B cell (primary cell): ENCODE measurements around the gene OR10K2.
"Not testable (repeated sequence)": the region's sequence is repeated elsewhere in the genome, so short reads cannot be mapped to it uniquely, and the experiment has no call there.

Experiments used
- EZH2 ChIP-seq: IDR thresholded peaks from 2 replicates; pipeline ENCODE4 v1.6.1; 2012; ENCODE audit warnings: borderline replicate concordance, low read depth, mild to moderate bottlenecking, moderate library complexity, low read length; ENCODE audit not compliant: insufficient read depth, poor library complexity, severe bottlenecking
- TF ChIP-seq, protein P1 (sequence below): fragments of 200-600 bp; IDR thresholded peaks from one replicate; pipeline ENCODE4 v1.8.0; 2022; ENCODE audit warnings: antibody characterized with exemption, mild to moderate bottlenecking

GRCh38 chr1:158430163-158430562 is 4.1 kb upstream of the OR10K2 start:
- TF ChIP-seq, protein P1, sequence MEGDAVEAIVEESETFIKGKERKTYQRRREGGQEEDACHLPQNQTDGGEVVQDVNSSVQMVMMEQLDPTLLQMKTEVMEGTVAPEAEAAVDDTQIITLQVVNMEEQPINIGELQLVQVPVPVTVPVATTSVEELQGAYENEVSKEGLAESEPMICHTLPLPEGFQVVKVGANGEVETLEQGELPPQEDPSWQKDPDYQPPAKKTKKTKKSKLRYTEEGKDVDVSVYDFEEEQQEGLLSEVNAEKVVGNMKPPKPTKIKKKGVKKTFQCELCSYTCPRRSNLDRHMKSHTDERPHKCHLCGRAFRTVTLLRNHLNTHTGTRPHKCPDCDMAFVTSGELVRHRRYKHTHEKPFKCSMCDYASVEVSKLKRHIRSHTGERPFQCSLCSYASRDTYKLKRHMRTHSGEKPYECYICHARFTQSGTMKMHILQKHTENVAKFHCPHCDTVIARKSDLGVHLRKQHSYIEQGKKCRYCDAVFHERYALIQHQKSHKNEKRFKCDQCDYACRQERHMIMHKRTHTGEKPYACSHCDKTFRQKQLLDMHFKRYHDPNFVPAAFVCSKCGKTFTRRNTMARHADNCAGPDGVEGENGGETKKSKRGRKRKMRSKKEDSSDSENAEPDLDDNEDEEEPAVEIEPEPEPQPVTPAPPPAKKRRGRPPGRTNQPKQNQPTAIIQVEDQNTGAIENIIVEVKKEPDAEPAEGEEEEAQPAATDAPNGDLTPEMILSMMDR, result not testable (repeated sequence)
- TF ChIP-seq EZH2, result not testable (repeated sequence)
